Aorta (tissue), 5 donors: ENCODE measurements around the gene PPARGC1A. TPM values are rescaled to one million over a fixed set of nuclear protein-coding genes. Genes with fewer than 3 reads are reported as not detected.

ENCODE experiments used
- ATAC-seq: fragments of 200-7000 bp; cut with Tn5 transposase; one replicate; pipeline ENCODE4 v1.9.1; 2022; ENCODE audit warnings: moderate library complexity; ENCODE audit not compliant: low FRiP score
- DNase-seq, 2 donors: peaks; one replicate each; pipeline ENCODE4 v3.0.0-alpha.2; 2020
- H3K27ac ChIP-seq, 2 donors: one replicate each; pipeline ENCODE4 v1.5.1; 2013; ENCODE audit warnings: low read length in 2 of 2, mild to moderate bottlenecking in 2 of 2, moderate library complexity in 2 of 2, control low read depth in 1 of 2, inconsistent platforms in 1 of 2, low read depth in 1 of 2
- H3K27me3 ChIP-seq, 2 donors: one replicate each; pipeline ENCODE4 v1.6.1; 2013; ENCODE audit warnings: control low read depth in 1 of 2, low read length in 1 of 2, mild to moderate bottlenecking in 1 of 2, moderate library complexity in 1 of 2; ENCODE audit not compliant: insufficient read depth in 2 of 2, control insufficient read depth in 1 of 2
- H3K36me3 ChIP-seq, 2 donors: one replicate each; pipeline ENCODE4 v1.6.1; 2013; ENCODE audit warnings: control low read depth in 1 of 2, low read length in 1 of 2, mild to moderate bottlenecking in 1 of 2; ENCODE audit not compliant: insufficient read depth in 2 of 2, control insufficient read depth in 1 of 2
- H3K4me1 ChIP-seq, 2 donors: one replicate each; pipeline ENCODE4 v1.6.1; 2013; ENCODE audit warnings: low read length in 2 of 2, control low read depth in 1 of 2, mild to moderate bottlenecking in 1 of 2, moderate library complexity in 1 of 2; ENCODE audit not compliant: insufficient read depth in 2 of 2, control insufficient read depth in 1 of 2
- H3K4me3 ChIP-seq, 2 donors: one replicate each; pipeline ENCODE4 v1.5.1; 2013; ENCODE audit warnings: low read length in 2 of 2, control low read depth in 1 of 2, mild to moderate bottlenecking in 1 of 2
- H3K9me3 ChIP-seq: one replicate; pipeline ENCODE4 v1.6.1; 2013; ENCODE audit warnings: mild to moderate bottlenecking, low read length; ENCODE audit not compliant: control insufficient read depth
- WGBS, 2 donors: extraction: QIAGEN DNeasy Blood & Tissue Kit; methylation state at CpG; one replicate each; pipeline ENCODE4 v1.1.7; 2013; 5-methylcytosine and 5-hydroxymethylcytosine counted together
- intact Hi-C, 2 donors: fragments of 100-400 bp; cut with DNase I; formaldehyde crosslinking; loops; one replicate each; pipeline versions ENCODE4 v1.14.2 to v1.15.0; 2022
- polyA plus RNA-seq, 2 donors: library from polyadenylated mRNA; stranded (reverse); fragments of 200-250 nt; gene quantifications; one replicate each; pipeline ENCODE4 v1.2.3, GENCODE V29; 2013
- total RNA-seq, 2 donors: library from RNA; stranded (reverse); fragmentation: NEBNext Ultra II Directional; extraction: Animal tissue kit (Norgen Biotek cat#: 25700); gene quantifications; one replicate each; pipeline ENCODE4 v1.2.1, GENCODE V29; 2021
- donor health status: healthy with polysubstance abuse.
- donor health status: Bipolar disorder and iron deficiency.
- donor health status: DM: no; HTN: no; CAD: no.
- donor health status: DM: no; HTN: no; CAD: no.
- donor health status: DM: yes; HTN: yes; CAD: no.

Gene PPARGC1A
- total and polyA plus RNA-seq, 4 donors, result 0.67 to 3.8 (median 1.9) TPM

DNA sequence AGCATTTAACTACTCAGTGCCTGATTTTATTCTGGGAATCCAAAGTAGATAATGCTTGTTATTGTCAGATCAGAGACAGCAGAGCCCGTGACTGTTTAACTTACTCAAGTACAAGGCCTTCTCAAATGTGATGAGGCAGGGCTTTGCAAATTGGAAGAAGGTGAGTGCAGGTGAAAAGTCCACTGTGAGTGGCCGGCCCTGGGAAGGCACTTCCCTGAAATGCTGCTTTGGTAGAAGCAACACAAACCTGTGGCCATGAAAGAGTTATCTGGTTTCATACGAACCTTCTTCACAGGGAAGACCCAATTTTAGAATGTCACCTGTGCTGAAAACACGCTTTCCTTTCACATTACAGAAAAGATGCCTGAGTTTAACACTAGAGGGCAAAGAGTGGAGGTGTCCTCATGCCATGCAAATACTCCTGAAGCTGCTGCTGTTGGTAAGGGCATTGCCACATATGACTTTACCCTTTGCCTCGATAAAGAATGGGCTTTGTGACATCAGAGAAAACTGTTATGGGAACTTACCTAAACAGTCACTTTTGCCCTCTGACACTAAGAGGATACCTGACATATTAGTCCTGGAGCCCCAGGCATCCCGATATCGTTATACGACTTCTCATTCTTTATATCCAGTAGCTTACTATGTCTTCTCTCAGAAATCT, 8.0 kb downstream of the PPARGC1A start:
- H3K27me3 ChIP-seq, result no peaks in the 10 kb centered on the region
- DNase-seq (no peak), ATAC-seq (no peak)
- no peak overlapping the region for H3K4me3 ChIP-seq
- no peaks in the 10 kb centered on the region for H3K9me3 ChIP-seq
- H3K4me1 ChIP-seq, result no peaks in the 10 kb centered on the region
- 86 to 87% methylated on average over 8 of the region's 8 CpGs for WGBS, 2 donors
- H3K27ac ChIP-seq, result no peak overlapping the region
- no peaks in the 10 kb centered on the region for H3K36me3 ChIP-seq
- intact Hi-C loops, result loop anchor here in 1 of 2 donors (10.0 kb wide), 1 partner anchor 963 kb away; no protein-coding TSS in a partner anchor

DNA sequence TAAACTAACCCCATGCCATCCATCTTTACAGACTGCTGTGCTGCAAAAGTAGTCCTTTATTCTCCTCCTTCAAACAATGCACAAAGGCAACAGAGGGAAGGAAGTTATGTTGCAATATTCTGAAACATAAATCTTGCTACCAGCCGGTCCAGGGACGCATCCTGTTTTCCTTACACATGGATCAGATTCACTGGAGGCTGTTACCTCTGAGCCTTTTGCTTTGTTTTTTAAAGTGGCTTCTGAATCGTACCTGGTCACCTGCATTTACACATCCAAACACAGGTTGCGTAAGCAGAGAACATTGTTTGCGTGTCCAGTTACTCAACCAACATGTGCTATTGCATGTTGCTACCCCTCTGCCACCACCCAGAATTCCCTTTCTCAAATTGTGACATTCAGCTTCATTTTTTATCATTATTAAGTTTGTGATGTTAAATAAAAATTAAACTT, 8.8 kb downstream of the PPARGC1A start:
- no peak overlapping the region for H3K27ac ChIP-seq

GRCh38 chr4:23878912-23879732, 10.7 kb downstream of the PPARGC1A start:
- Histone ChIP-seq H3K9me3 (no peaks in the 10 kb centered on the region), H3K36me3 (no peaks in the 10 kb centered on the region), H3K27me3 (no peaks in the 10 kb centered on the region), H3K4me3 (no peak overlapping the region), H3K4me1 (no peaks in the 10 kb centered on the region), H3K27ac (no peak overlapping the region)
- 71 to 75% methylated on average over 7 of the region's 7 CpGs for WGBS, 2 donors
- no peak for DNase-seq
- intact Hi-C loops, result no loop called here
- ATAC-seq, result no peak

More for the DNA sequence above, 8.8 kb downstream of the PPARGC1A start:
- Histone ChIP-seq H3K9me3 (no peaks in the 10 kb centered on the region), H3K4me1 (no peaks in the 10 kb centered on the region), H3K27me3 (no peaks in the 10 kb centered on the region), H3K36me3 (no peaks in the 10 kb centered on the region), H3K4me3 (no peak overlapping the region)
- DNase-seq (no peak), ATAC-seq (no peak)
- intact Hi-C loops, result loop anchor here in 1 of 2 donors (10.0 kb wide), 1 partner anchor 964 kb away; no protein-coding TSS in a partner anchor
- WGBS, 2 donors, result 76 to 84% methylated on average over 5 of the region's 5 CpGs

GRCh38 chr4:23878246-23878891, 11.5 kb downstream of the PPARGC1A start:
- H3K9me3 ChIP-seq, result no peaks in the 10 kb centered on the region
- ATAC-seq, result no peak
- no peak overlapping the region for H3K4me3 ChIP-seq
- no peak overlapping the region for H3K27ac ChIP-seq
- DNase-seq, result no peak
- H3K4me1 ChIP-seq, result no peaks in the 10 kb centered on the region
- 65 to 66% methylated on average over 6 of the region's 6 CpGs for WGBS, 2 donors
- no peaks in the 10 kb centered on the region for H3K27me3 ChIP-seq
- intact Hi-C loops, result no loop called here
- H3K36me3 ChIP-seq, result no peaks in the 10 kb centered on the region

- H3K27me3 ChIP-seq, result no peaks in the 10 kb centered on the region
- H3K9me3 ChIP-seq, result no peaks in the 10 kb centered on the region
- WGBS, 2 donors, result 67 to 69% methylated on average over 2 of the region's 2 CpGs
- H3K36me3 ChIP-seq, result no peaks in the 10 kb centered on the region
- no peak for DNase-seq
- no peaks in the 10 kb centered on the region for H3K4me1 ChIP-seq
- ATAC-seq, result peak; percentile 56
- no peak overlapping the region for H3K27ac ChIP-seq
- no peak overlapping the region for H3K4me3 ChIP-seq
- intact Hi-C loops, result no loop called here
These were observed 12.1 kb downstream of the PPARGC1A start for GRCh38 chr4:23877758-23878229.

DNA sequence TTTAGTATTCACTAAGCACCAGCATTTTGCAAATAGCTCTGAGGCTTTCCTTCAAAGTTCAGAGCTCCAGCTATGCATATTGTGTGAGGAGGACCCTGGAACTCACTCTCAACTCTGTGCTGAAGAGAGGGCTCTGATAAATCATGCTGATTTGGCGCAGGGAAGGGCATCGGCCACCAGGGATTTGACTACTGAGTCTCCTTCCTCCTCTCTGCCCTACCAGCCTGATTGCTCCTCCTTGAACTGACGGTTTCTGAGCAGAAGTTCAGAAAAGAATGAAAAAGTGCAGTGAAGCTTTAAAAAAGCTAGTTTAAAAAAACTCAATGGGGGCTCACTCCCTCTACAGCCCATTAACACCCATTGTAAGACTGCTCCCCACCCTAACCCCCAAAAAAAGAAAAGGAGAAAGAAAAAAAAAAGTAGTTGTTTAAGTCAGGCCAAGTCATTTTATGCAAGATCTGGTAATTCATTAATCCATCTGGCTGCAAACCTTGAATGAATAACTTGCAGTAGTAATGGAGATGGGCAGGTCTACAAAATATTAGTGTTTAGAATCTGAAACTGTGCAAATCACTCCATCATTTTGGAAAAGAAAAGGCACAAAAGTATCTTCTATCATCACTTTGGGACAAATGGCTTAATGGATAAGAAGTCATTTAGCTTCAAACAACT, 13.3 kb downstream of the PPARGC1A start:
- Histone ChIP-seq H3K9me3 (no peaks in the 10 kb centered on the region), H3K36me3 (no peaks in the 10 kb centered on the region), H3K27me3 (no peaks in the 10 kb centered on the region), H3K4me1 (no peaks in the 10 kb centered on the region), H3K27ac (no peak overlapping the region), H3K4me3 (no peak overlapping the region)
- 80 to 88% methylated on average over 3 of the region's 3 CpGs for WGBS, 2 donors
- ATAC-seq (no peak), DNase-seq (no peak)
- intact Hi-C loops, result no loop called here

DNA sequence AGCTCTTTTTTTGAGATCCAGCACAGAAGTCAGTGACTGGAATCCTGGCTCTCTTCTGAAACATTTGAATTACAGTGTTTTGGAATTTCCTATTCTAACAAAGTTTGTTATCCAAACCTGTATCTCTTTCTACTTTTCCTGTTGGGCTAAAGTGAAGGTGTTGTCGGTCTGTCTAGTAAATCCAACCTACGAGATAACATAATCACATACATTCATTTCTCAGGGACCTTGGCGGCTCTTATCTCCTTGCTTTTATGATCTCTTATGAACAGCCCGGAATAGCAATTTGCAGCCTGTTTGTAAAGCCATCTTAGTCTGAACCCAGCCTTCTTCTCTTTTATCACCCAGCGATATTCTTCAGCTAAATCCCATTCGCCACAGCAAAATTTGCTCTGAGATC, 14.5 kb downstream of the PPARGC1A start:
- Histone ChIP-seq H3K36me3 (no peaks in the 10 kb centered on the region), H3K4me1 (no peaks in the 10 kb centered on the region), H3K4me3 (no peak overlapping the region), H3K27me3 (no peaks in the 10 kb centered on the region), H3K9me3 (no peaks in the 10 kb centered on the region), H3K27ac (no peak overlapping the region)
- 71 to 79% methylated on average over 6 of the region's 6 CpGs for WGBS, 2 donors
- no peak for ATAC-seq
- intact Hi-C loops, result no loop called here
- DNase-seq, result no peak

DNA sequence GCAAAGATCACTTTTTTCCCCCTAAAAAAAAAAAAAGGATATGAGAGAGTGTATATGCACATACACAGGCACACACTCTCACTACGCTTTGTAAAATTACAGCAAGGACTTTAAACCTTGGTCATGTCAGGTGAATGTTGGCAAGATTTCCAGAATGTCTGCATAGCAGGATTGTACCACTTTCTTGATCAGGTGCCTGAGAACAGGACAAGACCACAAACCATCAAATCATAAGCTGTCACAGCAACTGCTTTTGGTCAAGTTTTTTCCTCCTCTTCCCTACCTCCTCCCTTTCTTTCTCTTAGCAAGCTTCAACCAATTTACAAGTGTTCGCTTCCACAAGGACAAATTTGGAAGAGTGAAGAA, 15.3 kb downstream of the PPARGC1A start:
- Histone ChIP-seq H3K4me1 (no peaks in the 10 kb centered on the region), H3K9me3 (no peaks in the 10 kb centered on the region), H3K27ac (no peak overlapping the region), H3K36me3 (no peaks in the 10 kb centered on the region), H3K4me3 (no peak overlapping the region), H3K27me3 (no peaks in the 10 kb centered on the region)
- DNase-seq (no peak), ATAC-seq (no peak)
- intact Hi-C loops, result no loop called here
- 94 to 98% methylated on average over 2 of the region's 2 CpGs for WGBS, 2 donors
